ENCODE data around the gene GALNT5. TPM values are rescaled to one million over a fixed set of nuclear protein-coding genes. Genes with fewer than 3 reads are reported as not detected.
A peak's percentile ranks its signal among the peaks of the same experiment; 100 is the strongest.

The GALNT5 gene
- total and polyA plus RNA-seq, 2 donors (not counting 1 experiment from before 2014, with no cell fraction given), result 63.7 to 199 TPM

- H3K4me2 ChIP-seq (ENCODE audit: extremely low read depth, insufficient read depth, low read length), result no peak overlapping the region
- H4K20me1 ChIP-seq (ENCODE audit: control insufficient read depth, extremely low read depth, insufficient read depth, low read length), result no peaks in the 10 kb centered on the region
- no peak overlapping the region for H3K27ac ChIP-seq (ENCODE audit: insufficient read depth, low read length)
- no peaks in the 10 kb centered on the region for H3K9me3 ChIP-seq (ENCODE audit: control insufficient read depth, insufficient read depth, low read depth, low read length)
- H3K36me3 ChIP-seq (ENCODE audit: control insufficient read depth, insufficient read depth, low read length), result no peaks in the 10 kb centered on the region
- peak in 1 of 2 donors; percentile 50 for DNase-seq (ENCODE audit: low read depth in 2 of 2)
- H3K4me1 ChIP-seq (ENCODE audit: control insufficient read depth, extremely low read depth, insufficient read depth, low read length), result peaks cover 2% of the 10 kb centered on the region
- TF ChIP-seq EZH2 (IDR thresholded peaks at IDR 0.05; ENCODE audit: low read length, missing control alignments), result no peak
- TF ChIP-seq CTCF (conservative IDR thresholded peaks at IDR 0.05 in 1 of 2, IDR thresholded peaks at IDR 0.05 in 1 of 2; ENCODE audit: low read depth in 1 of 2, low read length in 2 of 2), result no peak
- no peak overlapping the region for H3K4me3 ChIP-seq (replicated peaks in 1 of 4; ENCODE audit: control extremely low read depth in 1 of 4, insufficient read depth in 1 of 4, low read depth in 3 of 4, low read length in 4 of 4)
- H3K9ac ChIP-seq (ENCODE audit: insufficient read depth, low read length), result no peak overlapping the region
- H3K27me3 ChIP-seq (ENCODE audit: control insufficient read depth, insufficient read depth, low read length), result no peaks in the 10 kb centered on the region
- no peak overlapping the region for H2AFZ ChIP-seq (ENCODE audit: low read length)
- no peaks in the 10 kb centered on the region for H3K79me2 ChIP-seq (ENCODE audit: control insufficient read depth, insufficient read depth, low read length)
Measured at GRCh38 chr2:157238296-157238695, 19.2 kb upstream of the GALNT5 start.

GRCh38 chr2:157244691-157245090 is 12.8 kb upstream of the GALNT5 start:
- Histone ChIP-seq H3K9ac (ENCODE audit: insufficient read depth, low read length) (no peak overlapping the region), H3K27me3 (ENCODE audit: control insufficient read depth, insufficient read depth, low read length) (no peaks in the 10 kb centered on the region), H3K9me3 (ENCODE audit: control insufficient read depth, insufficient read depth, low read depth, low read length) (no peaks in the 10 kb centered on the region), H3K4me1 (ENCODE audit: control insufficient read depth, extremely low read depth, insufficient read depth, low read length) (peaks cover 14% of the 10 kb centered on the region), H3K27ac (ENCODE audit: insufficient read depth, low read length) (no peak overlapping the region), H3K79me2 (ENCODE audit: control insufficient read depth, insufficient read depth, low read length) (no peaks in the 10 kb centered on the region), H3K4me2 (ENCODE audit: extremely low read depth, insufficient read depth, low read length) (no peak overlapping the region), H3K36me3 (ENCODE audit: control insufficient read depth, insufficient read depth, low read length) (no peaks in the 10 kb centered on the region), H2AFZ (ENCODE audit: low read length) (no peak overlapping the region), H3K4me3 (replicated peaks in 1 of 4; ENCODE audit: control extremely low read depth in 1 of 4, insufficient read depth in 1 of 4, low read depth in 3 of 4, low read length in 4 of 4) (no peak overlapping the region), H4K20me1 (ENCODE audit: control insufficient read depth, extremely low read depth, insufficient read depth, low read length) (no peaks in the 10 kb centered on the region)
- TF ChIP-seq EZH2 (IDR thresholded peaks at IDR 0.05; ENCODE audit: low read length, missing control alignments) (no peak), CTCF (conservative IDR thresholded peaks at IDR 0.05 in 1 of 2, IDR thresholded peaks at IDR 0.05 in 1 of 2; ENCODE audit: low read depth in 1 of 2, low read length in 2 of 2) (no peak)
- no peak for DNase-seq (ENCODE audit: low read depth in 2 of 2)

DNA sequence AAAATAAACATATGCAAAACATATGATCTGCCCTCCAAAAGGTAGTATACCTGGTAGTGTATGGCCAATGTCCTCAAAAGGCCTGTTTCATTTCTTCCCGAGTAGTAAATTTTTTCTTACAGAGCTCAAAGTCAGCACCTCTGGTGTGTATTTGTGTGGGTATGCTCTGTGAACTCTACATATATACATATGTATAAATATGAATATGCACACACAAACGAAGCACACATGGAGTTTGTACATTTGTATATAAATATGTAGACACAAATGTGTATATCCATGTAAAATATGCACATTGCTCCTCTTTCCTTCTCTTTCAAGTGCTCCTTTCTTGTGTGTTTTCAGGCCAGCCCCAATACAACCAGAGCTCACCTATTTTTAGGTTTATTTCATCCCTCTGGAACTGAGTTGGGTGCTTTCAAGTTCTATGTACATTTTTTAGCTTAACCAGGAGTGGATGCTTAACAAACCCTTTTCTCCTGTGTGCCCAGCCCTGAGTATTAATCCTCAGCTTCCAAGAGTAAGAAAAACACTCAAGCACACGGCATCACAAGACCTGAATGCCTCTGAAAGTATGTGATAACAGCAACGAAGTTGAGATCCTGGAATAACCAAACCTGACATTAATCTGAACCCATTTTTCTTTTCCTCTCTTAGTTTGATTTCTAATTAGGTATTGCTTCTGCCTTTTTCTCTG is 12.2 kb upstream of the GALNT5 start:
- no peaks in the 10 kb centered on the region for H3K79me2 ChIP-seq (ENCODE audit: control insufficient read depth, insufficient read depth, low read length)

More for the DNA sequence above, 12.2 kb upstream of the GALNT5 start:
- no peaks in the 10 kb centered on the region for H3K9me3 ChIP-seq (ENCODE audit: control insufficient read depth, insufficient read depth, low read depth, low read length)
- H3K4me3 ChIP-seq (replicated peaks in 1 of 4; ENCODE audit: control extremely low read depth in 1 of 4, insufficient read depth in 1 of 4, low read depth in 3 of 4, low read length in 4 of 4), result no peak overlapping the region
- peaks cover 14% of the 10 kb centered on the region for H3K4me1 ChIP-seq (ENCODE audit: control insufficient read depth, extremely low read depth, insufficient read depth, low read length)
- H3K27me3 ChIP-seq (ENCODE audit: control insufficient read depth, insufficient read depth, low read length), result no peaks in the 10 kb centered on the region
- H3K36me3 ChIP-seq (ENCODE audit: control insufficient read depth, insufficient read depth, low read length), result no peaks in the 10 kb centered on the region
- no peak for DNase-seq (ENCODE audit: low read depth in 2 of 2)
- no peak overlapping the region for H3K4me2 ChIP-seq (ENCODE audit: extremely low read depth, insufficient read depth, low read length)
- no peak overlapping the region for H3K9ac ChIP-seq (ENCODE audit: insufficient read depth, low read length)
- no peak overlapping the region for H2AFZ ChIP-seq (ENCODE audit: low read length)
- peak overlapping the region; percentile 40 for H3K27ac ChIP-seq (ENCODE audit: insufficient read depth, low read length)
- H4K20me1 ChIP-seq (ENCODE audit: control insufficient read depth, extremely low read depth, insufficient read depth, low read length), result no peaks in the 10 kb centered on the region
- TF ChIP-seq CTCF (conservative IDR thresholded peaks at IDR 0.05 in 1 of 2, IDR thresholded peaks at IDR 0.05 in 1 of 2; ENCODE audit: low read depth in 1 of 2, low read length in 2 of 2) (no peak), EZH2 (IDR thresholded peaks at IDR 0.05; ENCODE audit: low read length, missing control alignments) (no peak)
